Upper lobe of left lung (tissue), 4 donors: ENCODE data around the gene EIF3M.

Source experiments
- CTCF ChIP-seq, 6 experiments: fragments of 450-650 bp in 4 of 6; fragments of 200-600 bp in 2 of 6; sonication (generic) in 2 of 6; IDR thresholded peaks; one replicate each; pipeline ENCODE4 v1.5.1; 2016 to 2019; ENCODE audit warnings: antibody characterized with exemption in 6 of 6
- POLR2AphosphoS5 ChIP-seq, 2 donors: sonication (generic); formaldehyde crosslinking; IDR thresholded peaks; one replicate each; pipeline ENCODE4 v1.5.1; 2017; ENCODE audit warnings: antibody characterized with exemption in 2 of 2

GRCh38 chr11:32566517-32566916, 17.1 kb upstream of the EIF3M start:
- TF ChIP-seq POLR2AphosphoS5 (IDR thresholded peaks at IDR 0.05) (no peak), CTCF (IDR thresholded peaks at IDR 0.05) (no peak)
